Thyroid gland (tissue), 4 donors: Measurements from ENCODE around the gene ANLN. TPM values are rescaled to one million over a fixed set of nuclear protein-coding genes. Genes with fewer than 3 reads are reported as not detected.
A peak's percentile ranks its signal among the peaks of the same experiment; 100 is the strongest.

Experiments
- DNase-seq, 2 donors: peaks; one replicate each; pipeline ENCODE4 v3.0.0-alpha.2; 2019
- H3K27ac ChIP-seq, 3 donors: fragments of 200-600 bp; sonication (generic); 1 replicate in 2 of 3; 2 replicates in 1 of 3; pipeline ENCODE4 v1.5.1; 2016 to 2019; ENCODE audit warnings: mild to moderate bottlenecking in 1 of 3, moderate library complexity in 1 of 3
- H3K27me3 ChIP-seq: fragments of 200-600 bp; sonication (generic); one replicate; pipeline ENCODE4 v1.5.1; 2019
- H3K36me3 ChIP-seq, 2 donors: fragments of 200-600 bp; sonication (generic); one replicate each; pipeline ENCODE4 v1.5.1; 2016 to 2019
- H3K4me1 ChIP-seq, 2 donors: fragments of 200-600 bp; sonication (generic); one replicate each; pipeline ENCODE4 v1.5.1; 2017 to 2019
- H3K4me3 ChIP-seq, 3 donors: fragments of 200-600 bp; sonication (generic); replicated peaks in 1 of 3; 1 replicate in 2 of 3; 2 replicates in 1 of 3; pipeline ENCODE4 v1.5.1; 2016; ENCODE audit warnings: mild to moderate bottlenecking in 1 of 3
- H3K9me3 ChIP-seq: fragments of 200-600 bp; sonication (generic); one replicate; pipeline ENCODE4 v1.5.1; 2017
- CTCF ChIP-seq, 6 experiments: fragments of 200-600 bp in 3 of 6; fragments of 450-650 bp in 3 of 6; sonication (generic) in 3 of 6; IDR thresholded peaks; one replicate each; pipeline ENCODE4 v1.5.1; 2016 to 2019; ENCODE audit warnings: antibody characterized with exemption in 6 of 6, mild to moderate bottlenecking in 2 of 6, inconsistent platforms in 1 of 6, moderate library complexity in 1 of 6
- POLR2A ChIP-seq, 2 donors: fragments of 450-650 bp; IDR thresholded peaks; one replicate each; pipeline ENCODE4 v1.6.1; 2017; ENCODE audit warnings: antibody characterized with exemption in 2 of 2, mild to moderate bottlenecking in 2 of 2, moderate library complexity in 1 of 2
- WGBS, 2 donors: methylation state at CpG; one replicate each; pipeline ENCODE4 v1.1.5; 2017; 5-methylcytosine and 5-hydroxymethylcytosine counted together
- intact Hi-C: fragments of 100-400 bp; cut with DNase I; formaldehyde crosslinking; loops from one replicate; pipeline ENCODE4 v1.15.1; 2023
- total RNA-seq, 4 donors: library from RNA; depleted of rRNA; stranded (reverse); fragments of >200 nt; gene quantifications; one replicate each; pipeline ENCODE4 v1.2.3, GENCODE V29; 2016

The ANLN gene
- total RNA-seq, 4 donors from 2014 or later: 0.88 to 4.0 (median 3.1) TPM

- H3K4me3 ChIP-seq: no peak overlapping the region
- DNase-seq: no peak
- H3K27ac ChIP-seq: no peak overlapping the region
- TF ChIP-seq CTCF (IDR thresholded peaks at IDR 0.05): no peak
- TF ChIP-seq POLR2A (IDR thresholded peaks at IDR 0.05): no peak
- H3K27me3 ChIP-seq: no peaks in the 10 kb centered on the region
- 73 to 83% methylated on average over 7 of the region's 7 CpGs for WGBS, 2 donors
- no peaks in the 10 kb centered on the region for H3K36me3 ChIP-seq
- H3K4me1 ChIP-seq: peaks cover 7 to 8% of the 10 kb centered on the region in 2 donors
- intact Hi-C loops: no loop called here
- no peaks in the 10 kb centered on the region for H3K9me3 ChIP-seq
Observed at GRCh38 chr7:36387435-36388231, 2.0 kb upstream of the ANLN start.

- Histone ChIP-seq H3K27ac (peak overlapping the region in 2 of 3 donors; percentile 45 to 79), H3K4me3 (no peak overlapping the region), H3K4me1 (peaks cover 7 to 8% of the 10 kb centered on the region in 2 donors), H3K36me3 (no peaks in the 10 kb centered on the region), H3K9me3 (no peaks in the 10 kb centered on the region), H3K27me3 (no peaks in the 10 kb centered on the region)
- intact Hi-C loops: no loop called here
- 62 to 67% methylated on average over 4 of the region's 4 CpGs for WGBS, 2 donors
- DNase-seq: no peak
- no peak for TF ChIP-seq CTCF (IDR thresholded peaks at IDR 0.05)
- TF ChIP-seq POLR2A (IDR thresholded peaks at IDR 0.05): no peak
Observed at GRCh38 chr7:36388423-36388822, 1.2 kb upstream of the ANLN start.

GRCh38 chr7:36390199-36391090, 783 bp downstream of the ANLN start:
- TF ChIP-seq CTCF (IDR thresholded peaks at IDR 0.05) (no peak), POLR2A (IDR thresholded peaks at IDR 0.05) (no peak)
- H3K36me3 ChIP-seq: no peaks in the 10 kb centered on the region
- peaks cover 7 to 8% of the 10 kb centered on the region in 2 donors for H3K4me1 ChIP-seq
- 2 to 4% methylated on average over 24 to 25 of the region's 26 CpGs for WGBS, 2 donors
- H3K27ac ChIP-seq: peak overlapping the region in 2 of 3 donors; percentile 45 to 79
- H3K9me3 ChIP-seq: no peaks in the 10 kb centered on the region
- no peaks in the 10 kb centered on the region for H3K27me3 ChIP-seq
- DNase-seq: peak; percentile 68 to 73
- intact Hi-C loops: no loop called here
- peak overlapping the region; percentile 27 to 48 (median 43) for H3K4me3 ChIP-seq

- intact Hi-C loops: no loop called here
- no peak for DNase-seq
- no peaks in the 10 kb centered on the region for H3K27me3 ChIP-seq
- 63 to 66% methylated on average over 10 of the region's 10 CpGs for WGBS, 2 donors
- H3K4me3 ChIP-seq: no peak overlapping the region
- TF ChIP-seq CTCF (IDR thresholded peaks at IDR 0.05): no peak
- no peak for TF ChIP-seq POLR2A (IDR thresholded peaks at IDR 0.05)
- H3K4me1 ChIP-seq: peaks cover 7 to 8% of the 10 kb centered on the region in 2 donors
- H3K9me3 ChIP-seq: no peaks in the 10 kb centered on the region
- no peak overlapping the region for H3K27ac ChIP-seq
- H3K36me3 ChIP-seq: no peaks in the 10 kb centered on the region
Observed at GRCh38 chr7:36391436-36392198, 2.0 kb downstream of the ANLN start.
